MM.1S (cell line): ENCODE data around the gene EPHB1.

Experiments
- DNase-seq: peaks from one replicate; pipeline ENCODE4 v3.0.0-alpha.2; 2015
- H2AFZ ChIP-seq: fragments of 300-600 bp; sonication (generic); 2 replicates; pipeline ENCODE4 v1.6.0; 2016; ENCODE audit warnings: antibody characterized with exemption, low read length
- H3F3A ChIP-seq: fragments of 300-600 bp; sonication (generic); 2 replicates; pipeline ENCODE4 v1.6.1; 2016; ENCODE audit warnings: mild to moderate bottlenecking, antibody characterized with exemption, low read length, moderate library complexity, mixed read lengths; ENCODE audit not compliant: insufficient read depth
- H3K27ac ChIP-seq: fragments of 300-600 bp; sonication (generic); 2 replicates; pipeline ENCODE4 v1.5.1; 2016; ENCODE audit warnings: mild to moderate bottlenecking, low read length
- H3K27me3 ChIP-seq: fragments of 300-600 bp; sonication (generic); replicated peaks from 2 replicates; pipeline ENCODE4 v1.6.0; 2016; ENCODE audit warnings: low read length; ENCODE audit not compliant: insufficient read depth
- H3K36me3 ChIP-seq: fragments of 300-600 bp; sonication (generic); replicated peaks from 2 replicates; pipeline ENCODE4 v1.6.1; 2016; ENCODE audit warnings: mild to moderate bottlenecking, low read length, mixed read lengths; ENCODE audit not compliant: insufficient read depth
- H3K4me1 ChIP-seq: fragments of 300-600 bp; sonication (generic); 2 replicates; pipeline ENCODE4 v1.6.1; 2016; ENCODE audit warnings: low read length, mixed read lengths
- H3K4me2 ChIP-seq: fragments of 300-600 bp; sonication (generic); 2 replicates; pipeline ENCODE4 v1.6.0; 2016; ENCODE audit warnings: low read depth, low read length
- H3K4me3 ChIP-seq: fragments of 300-600 bp; sonication (generic); 2 replicates; pipeline ENCODE4 v1.5.1; 2016; ENCODE audit warnings: low read length, mixed read lengths
- H3K79me2 ChIP-seq: fragments of 300-600 bp; sonication (generic); 2 replicates; pipeline ENCODE4 v1.6.1; 2016; ENCODE audit warnings: mixed run types, low read length, mixed read lengths
- H3K9ac ChIP-seq: fragments of 300-600 bp; sonication (generic); 2 replicates; pipeline ENCODE4 v1.6.1; 2016; ENCODE audit warnings: low read length, mixed read lengths
- H3K9me2 ChIP-seq: fragments of 300-600 bp; sonication (generic); replicated peaks from 2 replicates; pipeline ENCODE4 v1.6.1; 2016; ENCODE audit warnings: mild to moderate bottlenecking, low read length, mixed read lengths; ENCODE audit not compliant: insufficient read depth
- H3K9me3 ChIP-seq: fragments of 300-600 bp; sonication (generic); replicated peaks from 2 replicates; pipeline ENCODE4 v1.6.1; 2016; ENCODE audit warnings: mild to moderate bottlenecking, low read length, mixed read lengths; ENCODE audit not compliant: insufficient read depth
- H4K20me1 ChIP-seq: fragments of 300-600 bp; sonication (generic); 2 replicates; pipeline ENCODE4 v1.6.1; 2016; ENCODE audit warnings: mild to moderate bottlenecking, low read length, moderate library complexity, mixed read lengths; ENCODE audit not compliant: insufficient read depth
- EZH2 ChIP-seq: fragments of 300-600 bp; sonication (generic); optimal IDR thresholded peaks from 2 replicates; pipeline ENCODE3; 2017; ENCODE audit warnings: low read depth, mild to moderate bottlenecking, antibody characterized with exemption, low read length, mixed read lengths
- EZH2phosphoT487 ChIP-seq: fragments of 300-600 bp; sonication (generic); IDR thresholded peaks from 2 replicates; pipeline ENCODE4 v1.6.1; 2018; ENCODE audit warnings: antibody characterized with exemption, low read length
- TF ChIP-seq, protein P1 (sequence below): fragments of 300-600 bp; sonication (generic); IDR thresholded peaks from 2 replicates; pipeline ENCODE4 v1.5.1; 2016; ENCODE audit warnings: antibody characterized with exemption, low read length, mixed read lengths

EPHB1 gene

DNA sequence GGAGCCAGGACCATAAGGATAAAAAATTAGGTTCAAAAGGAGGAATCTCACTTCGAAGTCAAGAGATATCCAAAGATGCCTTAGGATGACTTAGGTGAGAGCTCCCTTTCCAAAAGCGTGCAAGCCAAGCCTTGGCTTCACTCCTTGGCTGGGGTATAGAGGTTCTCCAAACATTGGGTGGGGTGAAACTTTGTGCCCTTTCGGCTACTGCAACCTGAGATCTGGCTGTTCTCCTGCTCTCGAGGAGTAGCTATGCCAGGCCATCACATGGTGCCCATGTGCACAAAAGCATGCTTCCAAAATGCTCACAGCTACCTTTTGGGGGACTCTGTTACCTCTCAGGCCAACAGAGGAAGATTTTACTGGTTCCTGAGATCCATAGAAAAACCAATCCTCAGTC, 373.8 kb downstream of the EPHB1 start:
- Histone ChIP-seq H2AFZ (no peak overlapping the region), H3K9me3 (no peaks in the 10 kb centered on the region), H3K27me3 (no peaks in the 10 kb centered on the region)

DNA sequence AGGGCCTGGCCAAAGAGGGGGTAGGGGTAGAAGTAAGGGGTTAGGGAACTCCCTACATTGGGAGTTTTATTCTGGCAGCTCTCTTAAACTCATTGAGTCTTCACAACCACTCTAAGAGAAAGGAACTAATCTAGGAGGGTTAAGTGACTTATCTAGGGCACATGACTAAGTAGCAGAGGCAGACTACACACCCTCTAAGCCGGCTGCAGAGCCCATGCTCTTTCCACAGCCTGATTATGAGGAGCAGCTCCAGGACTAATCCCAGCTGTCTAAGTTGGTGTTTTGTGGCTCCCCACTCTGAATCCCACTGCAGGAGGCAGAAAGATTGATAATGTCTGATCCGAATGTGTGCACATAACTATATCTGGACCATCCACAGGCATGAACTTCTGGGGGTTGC, 374.6 kb downstream of the EPHB1 start:
- Histone ChIP-seq H2AFZ (no peak overlapping the region), H3K9ac (no peak overlapping the region), H3K9me3 (no peaks in the 10 kb centered on the region), H3K4me1 (no peaks in the 10 kb centered on the region), H3K36me3 (no peaks in the 10 kb centered on the region), H3F3A (no peaks in the 10 kb centered on the region), H3K4me2 (no peak overlapping the region), H3K79me2 (no peaks in the 10 kb centered on the region), H3K27me3 (no peaks in the 10 kb centered on the region), H3K4me3 (no peak overlapping the region), H3K9me2 (no peaks in the 10 kb centered on the region), H3K27ac (no peak overlapping the region), H4K20me1 (no peaks in the 10 kb centered on the region)
- DNase-seq: no peak
- TF ChIP-seq, protein P1, sequence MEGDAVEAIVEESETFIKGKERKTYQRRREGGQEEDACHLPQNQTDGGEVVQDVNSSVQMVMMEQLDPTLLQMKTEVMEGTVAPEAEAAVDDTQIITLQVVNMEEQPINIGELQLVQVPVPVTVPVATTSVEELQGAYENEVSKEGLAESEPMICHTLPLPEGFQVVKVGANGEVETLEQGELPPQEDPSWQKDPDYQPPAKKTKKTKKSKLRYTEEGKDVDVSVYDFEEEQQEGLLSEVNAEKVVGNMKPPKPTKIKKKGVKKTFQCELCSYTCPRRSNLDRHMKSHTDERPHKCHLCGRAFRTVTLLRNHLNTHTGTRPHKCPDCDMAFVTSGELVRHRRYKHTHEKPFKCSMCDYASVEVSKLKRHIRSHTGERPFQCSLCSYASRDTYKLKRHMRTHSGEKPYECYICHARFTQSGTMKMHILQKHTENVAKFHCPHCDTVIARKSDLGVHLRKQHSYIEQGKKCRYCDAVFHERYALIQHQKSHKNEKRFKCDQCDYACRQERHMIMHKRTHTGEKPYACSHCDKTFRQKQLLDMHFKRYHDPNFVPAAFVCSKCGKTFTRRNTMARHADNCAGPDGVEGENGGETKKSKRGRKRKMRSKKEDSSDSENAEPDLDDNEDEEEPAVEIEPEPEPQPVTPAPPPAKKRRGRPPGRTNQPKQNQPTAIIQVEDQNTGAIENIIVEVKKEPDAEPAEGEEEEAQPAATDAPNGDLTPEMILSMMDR: no peak
- no peak for TF ChIP-seq EZH2
- no peak for TF ChIP-seq EZH2phosphoT487

More for the DNA sequence above, 373.8 kb downstream of the EPHB1 start:
- Histone ChIP-seq H4K20me1 (no peaks in the 10 kb centered on the region), H3K27ac (no peak overlapping the region), H3K9me2 (no peaks in the 10 kb centered on the region), H3K36me3 (no peaks in the 10 kb centered on the region), H3K4me3 (no peak overlapping the region), H3K79me2 (no peaks in the 10 kb centered on the region), H3K4me1 (no peaks in the 10 kb centered on the region), H3F3A (no peaks in the 10 kb centered on the region), H3K4me2 (no peak overlapping the region), H3K9ac (no peak overlapping the region)
- no peak for TF ChIP-seq EZH2
- TF ChIP-seq, protein P1: no peak
- no peak for TF ChIP-seq EZH2phosphoT487
- no peak for DNase-seq

DNA sequence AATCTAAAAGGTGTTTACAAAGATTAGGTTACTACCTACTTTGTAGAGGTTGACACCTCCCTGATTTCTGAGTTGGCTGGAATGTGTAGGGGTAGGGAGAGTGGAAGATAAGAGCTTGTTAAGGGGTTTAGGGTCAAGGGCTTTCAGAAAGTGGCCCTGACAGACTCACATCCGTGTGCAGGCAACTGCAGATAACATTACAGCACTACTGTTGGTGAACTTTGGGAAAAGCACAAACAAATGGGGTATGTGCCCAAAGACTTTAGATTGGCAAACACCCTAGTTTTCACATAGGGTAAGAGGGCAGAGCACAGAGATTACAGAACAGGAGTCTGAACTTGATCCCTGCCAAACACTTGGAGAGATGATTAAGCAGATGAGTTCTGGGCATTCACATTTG, 375.7 kb downstream of the EPHB1 start:
- Histone ChIP-seq H3K27ac (no peak overlapping the region), H3F3A (no peaks in the 10 kb centered on the region), H3K27me3 (no peaks in the 10 kb centered on the region), H3K9me2 (no peaks in the 10 kb centered on the region), H3K9me3 (no peaks in the 10 kb centered on the region), H3K4me3 (no peak overlapping the region), H3K4me1 (no peaks in the 10 kb centered on the region), H3K9ac (no peak overlapping the region), H3K4me2 (no peak overlapping the region), H4K20me1 (no peaks in the 10 kb centered on the region), H3K36me3 (no peaks in the 10 kb centered on the region), H2AFZ (no peak overlapping the region), H3K79me2 (no peaks in the 10 kb centered on the region)
- DNase-seq: no peak
- TF ChIP-seq EZH2phosphoT487 (no peak), EZH2 (no peak)
- TF ChIP-seq, protein P1: no peak
